Adrenal gland (tissue), 12 donors: Measurements from ENCODE around the gene PTPRN2. TPM values are rescaled to one million over a fixed set of nuclear protein-coding genes. Genes with fewer than 3 reads are reported as not detected.

Experiments
- DNase-seq, 7 donors: peaks; one replicate each; pipeline ENCODE4 v3.0.0-alpha.2; 2019 to 2020
- H3K27ac ChIP-seq, 5 donors: fragments of 200-600 bp; sonication (generic) in 4 of 5; 1 replicate in 3 of 5; 2 replicates in 2 of 5; pipeline versions ENCODE4 v1.5.1 to v1.8.0; 2016 to 2020; ENCODE audit warnings: mild to moderate bottlenecking in 1 of 5
- H3K27me3 ChIP-seq: fragments of 200-600 bp; 2 replicates; pipeline ENCODE4 v1.8.0; 2021
- H3K36me3 ChIP-seq, 2 donors: fragments of 200-600 bp; replicated peaks in 1 of 2; 1 replicate in 1 of 2; 2 replicates in 1 of 2; pipeline versions ENCODE4 v1.5.1 to v1.8.0; 2018 to 2022
- H3K4me1 ChIP-seq, 2 donors: fragments of 200-600 bp; replicated peaks in 1 of 2; 1 replicate in 1 of 2; 2 replicates in 1 of 2; pipeline versions ENCODE4 v1.5.1 to v1.8.0; 2018 to 2021
- H3K4me3 ChIP-seq, 4 donors: fragments of 200-600 bp; sonication (generic) in 3 of 4; one replicate each; pipeline ENCODE4 v1.5.1; 2016 to 2018
- H3K9me3 ChIP-seq, 3 donors: fragments of 200-600 bp; sonication (generic) in 1 of 3; replicated peaks in 1 of 3; 1 replicate in 2 of 3; 2 replicates in 1 of 3; pipeline versions ENCODE4 v1.5.1 to v1.8.0; 2016 to 2021
- CTCF ChIP-seq, 6 experiments: fragments of 450-650 bp in 4 of 6; fragments of 200-600 bp in 2 of 6; sonication (generic) in 1 of 6; IDR thresholded peaks; 1 replicate in 5 of 6; 2 replicates in 1 of 6; pipeline versions ENCODE4 v1.5.1 to v1.8.0; 2016 to 2021; ENCODE audit warnings: antibody characterized with exemption in 6 of 6, mild to moderate bottlenecking in 2 of 6, moderate library complexity in 1 of 6
- POLR2A ChIP-seq, 2 donors: fragments of 450-650 bp; IDR thresholded peaks; one replicate each; pipeline ENCODE4 v1.6.1; 2017; ENCODE audit warnings: antibody characterized with exemption in 2 of 2, mild to moderate bottlenecking in 2 of 2, moderate library complexity in 1 of 2
- WGBS, 4 donors: extraction: QIAGEN DNeasy Blood & Tissue Kit in 2 of 4; methylation state at CpG; one replicate each; pipeline versions ENCODE4 v1.1.5 to v1.1.7; 2013 to 2017; 5-methylcytosine and 5-hydroxymethylcytosine counted together
- intact Hi-C, 2 donors: fragments of 100-400 bp; cut with DNase I; formaldehyde crosslinking; loops; one replicate each; pipeline versions ENCODE4 v1.14.1 to v1.15.0; 2022 to 2023
- polyA plus RNA-seq, 3 donors: library from polyadenylated mRNA; stranded (reverse); fragments of 200-250 nt in 2 of 3; fragments of 350-450 nt in 1 of 3; fragmentation: Illumina TruSeq in 1 of 3; extraction: RNeasy Lipid Tissue Mini Kit (QIAGEN cat#74804) in 1 of 3; gene quantifications; one replicate each; pipeline ENCODE4 v1.2.3, GENCODE V29; 2013 to 2014
- total RNA-seq, 9 donors: library from RNA; depleted of rRNA in 4 of 9; stranded (reverse); fragments of >200 nt in 4 of 9; fragments of 120-200 nt in 1 of 9; fragmentation: NEBNext Ultra II Directional in 1 of 9; extraction: Animal tissue kit (Norgen Biotek cat#: 25700) in 1 of 9; gene quantifications; one replicate each; pipeline versions ENCODE4 v1.1.0 to v1.2.4, GENCODE V29; 2013 to 2023
- donor health status: healthy with polysubstance abuse.
- donor health status: Bipolar disorder and iron deficiency.
- donor health status: DM: yes; HTN: yes; CAD: no.
- donor health status: DM: no; HTN: no; CAD: no.
- donor health status: DM: no; HTN: no; CAD: no.
- donor health status: DM: yes; HTN: yes; CAD: no.

Gene PTPRN2
- total and polyA plus RNA-seq, 12 donors: 2.2 to 16.2 (median 3.4) TPM

GRCh38 chr7:157627646-157628045, 960.0 kb downstream of the PTPRN2 start:
- Histone ChIP-seq H3K27ac (no peak overlapping the region), H3K9me3 (no peaks in the 10 kb centered on the region), H3K4me1 (no peaks in the 10 kb centered on the region), H3K36me3 (no peaks in the 10 kb centered on the region), H3K27me3 (no peaks in the 10 kb centered on the region), H3K4me3 (no peak overlapping the region)
- intact Hi-C loops: no loop called here
- WGBS, 4 donors: 73 to 85% (median 79%) methylated on average over 8 of the region's 8 CpGs
- TF ChIP-seq POLR2A (IDR thresholded peaks at IDR 0.05) (no peak), CTCF (IDR thresholded peaks at IDR 0.05) (no peak)
- no peak for DNase-seq

GRCh38 chr7:157627033-157627432, 960.6 kb downstream of the PTPRN2 start:
- WGBS, 4 donors: 75 to 86% (median 82%) methylated on average over 8 of the region's 8 CpGs
- intact Hi-C loops: no loop called here
- Histone ChIP-seq H3K9me3 (no peaks in the 10 kb centered on the region), H3K4me1 (no peaks in the 10 kb centered on the region), H3K27ac (no peak overlapping the region), H3K36me3 (no peaks in the 10 kb centered on the region), H3K4me3 (no peak overlapping the region), H3K27me3 (no peaks in the 10 kb centered on the region)
- TF ChIP-seq CTCF (IDR thresholded peaks at IDR 0.05): no peak
- no peak for TF ChIP-seq POLR2A (IDR thresholded peaks at IDR 0.05)
- DNase-seq: no peak

GRCh38 chr7:157625973-157626742, 961.5 kb downstream of the PTPRN2 start:
- no peak overlapping the region for H3K27ac ChIP-seq
- TF ChIP-seq CTCF (IDR thresholded peaks at IDR 0.05) (no peak), POLR2A (IDR thresholded peaks at IDR 0.05) (no peak)
- H3K27me3 ChIP-seq: no peaks in the 10 kb centered on the region
- H3K9me3 ChIP-seq: no peaks in the 10 kb centered on the region
- no peak overlapping the region for H3K4me3 ChIP-seq
- no peak for DNase-seq
- H3K4me1 ChIP-seq: no peaks in the 10 kb centered on the region
- 64 to 74% (median 68%) methylated on average over 11 of the region's 11 CpGs for WGBS, 4 donors
- intact Hi-C loops: no loop called here
- no peaks in the 10 kb centered on the region for H3K36me3 ChIP-seq

- no peaks in the 10 kb centered on the region for H3K36me3 ChIP-seq
- H3K4me3 ChIP-seq: no peak overlapping the region
- intact Hi-C loops: no loop called here
- no peaks in the 10 kb centered on the region for H3K27me3 ChIP-seq
- H3K27ac ChIP-seq: no peak overlapping the region
- WGBS, 4 donors: 66 to 86% (median 81%) methylated on average over 7 of the region's 7 CpGs
- TF ChIP-seq POLR2A (IDR thresholded peaks at IDR 0.05) (no peak), CTCF (IDR thresholded peaks at IDR 0.05) (no peak)
- H3K4me1 ChIP-seq: no peaks in the 10 kb centered on the region
- no peaks in the 10 kb centered on the region for H3K9me3 ChIP-seq
- no peak for DNase-seq
Measured at GRCh38 chr7:157623556-157623955, 964.1 kb downstream of the PTPRN2 start.
